ENCODE results near the gene MICU1. TPM values are rescaled to one million over a fixed set of nuclear protein-coding genes. Genes with fewer than 3 reads are reported as not detected.
A peak's percentile ranks its signal among the peaks of the same experiment; 100 is the strongest.

Gene MICU1
- total and polyA plus RNA-seq, 2 of the 13 experiments (the other 11 are each of a cell fraction or from before 2014, with no cell fraction given): 32.5 to 56.1 TPM

DNA sequence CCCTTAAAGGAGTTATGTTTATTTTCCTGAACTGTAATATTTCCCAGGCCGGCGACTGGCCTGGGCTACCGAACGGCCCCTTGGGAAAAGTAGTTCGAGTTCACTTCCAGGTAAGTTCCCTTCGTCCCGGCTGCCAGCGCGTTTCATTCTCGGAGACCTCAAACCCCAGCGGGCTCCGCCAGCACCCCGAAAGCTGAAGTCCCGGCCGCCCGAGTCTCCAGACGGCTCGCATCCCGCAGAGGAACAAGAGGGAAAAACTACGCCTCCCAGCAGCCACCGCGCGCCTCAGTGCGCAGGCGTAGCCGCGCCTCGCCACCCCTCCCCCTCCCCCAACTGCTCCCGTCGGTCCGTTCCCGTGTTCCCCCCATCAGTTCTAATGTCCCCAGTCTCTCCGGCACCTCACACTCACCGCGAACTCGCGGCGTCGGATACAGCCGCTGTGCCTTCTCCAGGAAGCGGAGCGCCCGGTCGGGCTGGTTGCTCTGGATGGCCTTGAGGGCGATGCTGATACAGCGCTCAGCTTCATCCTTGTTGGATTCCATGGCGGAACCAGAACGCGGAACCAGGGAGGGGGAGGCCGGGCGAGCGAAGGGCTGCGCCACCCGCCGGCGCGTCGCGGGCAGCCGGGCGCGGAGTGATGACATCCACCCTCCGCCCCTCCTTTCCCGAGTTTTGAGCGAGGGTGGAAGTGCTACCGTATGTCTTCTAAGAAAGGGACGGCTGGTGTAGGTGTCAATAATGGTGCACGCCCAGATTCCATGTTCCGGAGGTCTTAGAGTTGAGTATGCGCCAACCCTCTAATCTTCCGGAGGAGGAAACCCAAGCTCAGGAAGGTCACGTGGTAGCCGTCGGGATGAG is 271.3 kb downstream of the MICU1 start, which contains the start of gene DNAJB12 (continued):
- TF ChIP-seq ZNF274 (CRISPR knock-in tag; IDR thresholded peaks at IDR 0.05): peak; percentile 63; the same call in 1 of the 2 replicates
- no peak for TF ChIP-seq SMAD9 (CRISPR knock-in tag; IDR thresholded peaks at IDR 0.05)
- TF ChIP-seq ZNF839 (CRISPR knock-in tag; IDR thresholded peaks at IDR 0.05; ENCODE audit: borderline replicate concordance): peak; percentile 96
- TF ChIP-seq, protein P1, sequence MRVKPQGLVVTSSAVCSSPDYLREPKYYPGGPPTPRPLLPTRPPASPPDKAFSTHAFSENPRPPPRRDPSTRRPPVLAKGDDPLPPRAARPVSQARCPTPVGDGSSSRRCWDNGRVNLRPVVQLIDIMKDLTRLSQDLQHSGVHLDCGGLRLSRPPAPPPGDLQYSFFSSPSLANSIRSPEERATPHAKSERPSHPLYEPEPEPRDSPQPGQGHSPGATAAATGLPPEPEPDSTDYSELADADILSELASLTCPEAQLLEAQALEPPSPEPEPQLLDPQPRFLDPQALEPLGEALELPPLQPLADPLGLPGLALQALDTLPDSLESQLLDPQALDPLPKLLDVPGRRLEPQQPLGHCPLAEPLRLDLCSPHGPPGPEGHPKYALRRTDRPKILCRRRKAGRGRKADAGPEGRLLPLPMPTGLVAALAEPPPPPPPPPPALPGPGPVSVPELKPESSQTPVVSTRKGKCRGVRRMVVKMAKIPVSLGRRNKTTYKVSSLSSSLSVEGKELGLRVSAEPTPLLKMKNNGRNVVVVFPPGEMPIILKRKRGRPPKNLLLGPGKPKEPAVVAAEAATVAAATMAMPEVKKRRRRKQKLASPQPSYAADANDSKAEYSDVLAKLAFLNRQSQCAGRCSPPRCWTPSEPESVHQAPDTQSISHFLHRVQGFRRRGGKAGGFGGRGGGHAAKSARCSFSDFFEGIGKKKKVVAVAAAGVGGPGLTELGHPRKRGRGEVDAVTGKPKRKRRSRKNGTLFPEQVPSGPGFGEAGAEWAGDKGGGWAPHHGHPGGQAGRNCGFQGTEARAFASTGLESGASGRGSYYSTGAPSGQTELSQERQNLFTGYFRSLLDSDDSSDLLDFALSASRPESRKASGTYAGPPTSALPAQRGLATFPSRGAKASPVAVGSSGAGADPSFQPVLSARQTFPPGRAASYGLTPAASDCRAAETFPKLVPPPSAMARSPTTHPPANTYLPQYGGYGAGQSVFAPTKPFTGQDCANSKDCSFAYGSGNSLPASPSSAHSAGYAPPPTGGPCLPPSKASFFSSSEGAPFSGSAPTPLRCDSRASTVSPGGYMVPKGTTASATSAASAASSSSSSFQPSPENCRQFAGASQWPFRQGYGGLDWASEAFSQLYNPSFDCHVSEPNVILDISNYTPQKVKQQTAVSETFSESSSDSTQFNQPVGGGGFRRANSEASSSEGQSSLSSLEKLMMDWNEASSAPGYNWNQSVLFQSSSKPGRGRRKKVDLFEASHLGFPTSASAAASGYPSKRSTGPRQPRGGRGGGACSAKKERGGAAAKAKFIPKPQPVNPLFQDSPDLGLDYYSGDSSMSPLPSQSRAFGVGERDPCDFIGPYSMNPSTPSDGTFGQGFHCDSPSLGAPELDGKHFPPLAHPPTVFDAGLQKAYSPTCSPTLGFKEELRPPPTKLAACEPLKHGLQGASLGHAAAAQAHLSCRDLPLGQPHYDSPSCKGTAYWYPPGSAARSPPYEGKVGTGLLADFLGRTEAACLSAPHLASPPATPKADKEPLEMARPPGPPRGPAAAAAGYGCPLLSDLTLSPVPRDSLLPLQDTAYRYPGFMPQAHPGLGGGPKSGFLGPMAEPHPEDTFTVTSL (CRISPR knock-in tag; IDR thresholded peaks at IDR 0.05; ENCODE audit: borderline replicate concordance): no peak
- peak; percentile 91 for TF ChIP-seq ZNF160 (CRISPR knock-in tag; IDR thresholded peaks at IDR 0.05)
- TF ChIP-seq, protein P2, sequence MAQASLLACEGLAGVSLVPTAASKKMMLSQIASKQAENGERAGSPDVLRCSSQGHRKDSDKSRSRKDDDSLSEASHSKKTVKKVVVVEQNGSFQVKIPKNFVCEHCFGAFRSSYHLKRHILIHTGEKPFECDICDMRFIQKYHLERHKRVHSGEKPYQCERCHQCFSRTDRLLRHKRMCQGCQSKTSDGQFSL (CRISPR knock-in tag; IDR thresholded peaks at IDR 0.05): peak; percentile 91
- peak; percentile 95 for TF ChIP-seq SAP130 (CRISPR knock-in tag; IDR thresholded peaks at IDR 0.05; ENCODE audit: low read depth)
- no peak for TF ChIP-seq ZNF570 (CRISPR knock-in tag; IDR thresholded peaks at IDR 0.05; ENCODE audit: borderline replicate concordance)
- 0 out of 2 replicates have a peak, but pooled peaks have one; percentile 73 for TF ChIP-seq MZF1 (CRISPR knock-in tag; IDR thresholded peaks at IDR 0.05; ENCODE audit: borderline replicate concordance)
- no peak for TF ChIP-seq CEBPB (IDR thresholded peaks at IDR 0.05; ENCODE audit: borderline replicate concordance, low read depth, low read length)
- peak; percentile 79 to 82; a peak in 3 of 4 replicates for TF ChIP-seq POLR2A (IDR thresholded peaks at IDR 0.05; ENCODE audit: insufficient read depth in 1 of 2, low read depth in 2 of 2, low read length in 2 of 2)
- TF ChIP-seq GFI1 (CRISPR knock-in tag; IDR thresholded peaks at IDR 0.05; ENCODE audit: borderline replicate concordance): peak; percentile 72; the same call in 1 of the 2 replicates
- TF ChIP-seq GABPA (IDR thresholded peaks at IDR 0.05; ENCODE audit: low read depth, low read length): peak; percentile 58
- TF ChIP-seq GABPA (CRISPR knock-in tag; IDR thresholded peaks at IDR 0.05; ENCODE audit: low read depth): peak; percentile 74
- TF ChIP-seq ZNF777 (CRISPR knock-in tag; IDR thresholded peaks at IDR 0.05): peak; percentile 71
- TF ChIP-seq, protein P3, sequence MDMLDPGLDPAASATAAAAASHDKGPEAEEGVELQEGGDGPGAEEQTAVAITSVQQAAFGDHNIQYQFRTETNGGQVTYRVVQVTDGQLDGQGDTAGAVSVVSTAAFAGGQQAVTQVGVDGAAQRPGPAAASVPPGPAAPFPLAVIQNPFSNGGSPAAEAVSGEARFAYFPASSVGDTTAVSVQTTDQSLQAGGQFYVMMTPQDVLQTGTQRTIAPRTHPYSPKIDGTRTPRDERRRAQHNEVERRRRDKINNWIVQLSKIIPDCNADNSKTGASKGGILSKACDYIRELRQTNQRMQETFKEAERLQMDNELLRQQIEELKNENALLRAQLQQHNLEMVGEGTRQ (IDR thresholded peaks at IDR 0.05; ENCODE audit: low read depth, low read length): peak; percentile 85
- TF ChIP-seq, protein P3 (CRISPR knock-in tag; IDR thresholded peaks at IDR 0.05; ENCODE audit: borderline replicate concordance): peak; percentile 88
- no peak for TF ChIP-seq SAFB2 (CRISPR knock-in tag; IDR thresholded peaks at IDR 0.05; ENCODE audit: borderline replicate concordance, low read depth)
- TF ChIP-seq CCDC6 (CRISPR knock-in tag; IDR thresholded peaks at IDR 0.05): peak; percentile 50

Measured in HepG2 (cell line).